Thyroid gland (tissue), 4 donors: ENCODE results near the gene SPA17.

Experiments
- CTCF ChIP-seq, 6 experiments: fragments of 200-600 bp in 3 of 6; fragments of 450-650 bp in 3 of 6; sonication (generic) in 3 of 6; IDR thresholded peaks; one replicate each; pipeline ENCODE4 v1.5.1; 2016 to 2019; ENCODE audit warnings: antibody characterized with exemption in 6 of 6, mild to moderate bottlenecking in 2 of 6, inconsistent platforms in 1 of 6, moderate library complexity in 1 of 6
- POLR2A ChIP-seq, 2 donors: fragments of 450-650 bp; IDR thresholded peaks; one replicate each; pipeline ENCODE4 v1.6.1; 2017; ENCODE audit warnings: antibody characterized with exemption in 2 of 2, mild to moderate bottlenecking in 2 of 2, moderate library complexity in 1 of 2

DNA sequence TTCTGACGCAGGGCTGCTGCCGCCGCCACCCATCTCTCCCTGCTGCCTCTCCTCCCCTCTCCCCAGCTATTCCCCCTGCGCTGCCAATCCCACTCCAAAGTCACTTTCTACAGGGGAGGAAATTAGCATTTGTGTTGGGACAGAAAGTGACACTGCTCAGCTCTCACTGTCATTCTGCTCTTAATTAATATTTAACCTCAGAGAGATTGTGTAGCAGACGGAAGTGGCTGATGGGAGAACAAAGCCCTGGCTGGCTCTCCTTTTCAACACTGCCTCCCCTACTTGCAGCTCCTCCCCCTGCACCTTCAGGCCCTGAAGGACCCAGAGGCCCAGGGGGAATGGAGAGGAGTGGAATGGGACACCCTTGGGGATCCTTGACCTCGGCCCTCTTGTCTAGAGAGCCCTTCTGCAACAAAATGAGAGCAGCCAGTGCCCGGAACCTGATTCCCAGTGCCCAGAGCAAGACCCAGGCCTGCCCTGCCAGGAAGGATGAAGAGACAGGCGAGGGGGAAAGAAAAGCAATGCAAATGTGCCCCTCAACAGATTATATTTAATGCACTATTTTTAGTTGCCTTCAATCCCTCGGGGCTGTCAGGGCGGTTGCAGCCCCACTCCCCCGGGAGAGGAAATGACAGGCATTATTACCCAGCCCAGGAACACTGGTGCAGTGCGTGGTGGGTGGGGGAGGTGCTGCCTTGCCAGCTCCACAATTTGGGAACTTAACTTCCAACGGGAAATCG lies 51.4 kb downstream of the SPA17 start:
- TF ChIP-seq CTCF (IDR thresholded peaks at IDR 0.05) (no peak), POLR2A (IDR thresholded peaks at IDR 0.05) (no peak)
